H54 (cell line): ENCODE results near the gene MPST.

Source experiments
- DNase-seq: peaks from one replicate; pipeline ENCODE4 v3.0.0; 2011; ENCODE audit warnings: low spot score, mixed read lengths; ENCODE audit not compliant: insufficient read length
- FAIRE-seq: peaks from 3 replicates; lab custom pipeline; 2011; peaks lifted over from hg19 to GRCh38; lab: Jason Lieb, UNC
- POLR2A ChIP-seq: IDR thresholded peaks from 2 replicates; pipeline ENCODE4 v1.6.1; 2011; ENCODE audit warnings: low read depth, mild to moderate bottlenecking, low read length

MPST gene

GRCh38 chr22:37022483-37023337, 3.2 kb downstream of the MPST start:
- DNase-seq (no peak), FAIRE-seq (no peak)

GRCh38 chr22:37023743-37024338, 4.3 kb downstream of the MPST start:
- no peak for FAIRE-seq

More at GRCh38 chr22:37022483-37023337, 3.2 kb downstream of the MPST start:
- no peak for TF ChIP-seq POLR2A

GRCh38 chr22:37024339-37025157, 5.0 kb downstream of the MPST start:
- no peak for DNase-seq
- FAIRE-seq = no peak
- TF ChIP-seq POLR2A = no peak

More at GRCh38 chr22:37023743-37024338, 4.3 kb downstream of the MPST start:
- no peak for TF ChIP-seq POLR2A
- DNase-seq = no peak

GRCh38 chr22:37025500-37026070, 6.0 kb downstream of the MPST start:
- no peak for DNase-seq
- no peak for FAIRE-seq
- TF ChIP-seq POLR2A = no peak

GRCh38 chr22:37026325-37026724, 6.8 kb downstream of the MPST start:
- no peak for FAIRE-seq
- no peak for DNase-seq

GRCh38 chr22:37027556-37027955, 8.0 kb downstream of the MPST start:
- DNase-seq = no peak
- FAIRE-seq = no peak
- no peak for TF ChIP-seq POLR2A

More at GRCh38 chr22:37026325-37026724, 6.8 kb downstream of the MPST start:
- TF ChIP-seq POLR2A = no peak

GRCh38 chr22:37028692-37029674, 9.4 kb downstream of the MPST start:
- FAIRE-seq (no peak), DNase-seq (no peak)
- no peak for TF ChIP-seq POLR2A

- TF ChIP-seq POLR2A = no peak
- DNase-seq = no peak
- FAIRE-seq = no peak
Measured at GRCh38 chr22:37030560-37031281, 11.2 kb downstream of the MPST start.

- FAIRE-seq (no peak), DNase-seq (no peak)
- no peak for TF ChIP-seq POLR2A
Measured at GRCh38 chr22:37032134-37032534, 12.6 kb downstream of the MPST start.

GRCh38 chr22:37032535-37033460, 13.3 kb downstream of the MPST start:
- no peak for TF ChIP-seq POLR2A
- no peak for FAIRE-seq
- no peak for DNase-seq
